IPS-11a (cell line): ENCODE measurements around the gene TRERF1.

Source experiments
- H3K4me3 ChIP-seq: one replicate; pipeline ENCODE4 v1.5.1; 2013; ENCODE audit warnings: low read depth, low read length, control low read depth

The TRERF1 gene

GRCh38 chr6:42278131-42278853 is 173.4 kb downstream of the TRERF1 start:
- H3K4me3 ChIP-seq: no peak overlapping the region

GRCh38 chr6:42276034-42276890 is 175.5 kb downstream of the TRERF1 start:
- H3K4me3 ChIP-seq: no peak overlapping the region

GRCh38 chr6:42275376-42276033 is 176.2 kb downstream of the TRERF1 start:
- H3K4me3 ChIP-seq: no peak overlapping the region

- H3K4me3 ChIP-seq: no peak overlapping the region
Observed at GRCh38 chr6:42274898-42275297, 176.8 kb downstream of the TRERF1 start.

GRCh38 chr6:42271834-42272805 is 179.6 kb downstream of the TRERF1 start:
- no peak overlapping the region for H3K4me3 ChIP-seq

GRCh38 chr6:42269974-42270510 is 181.7 kb downstream of the TRERF1 start:
- H3K4me3 ChIP-seq: no peak overlapping the region

- no peak overlapping the region for H3K4me3 ChIP-seq
Observed at GRCh38 chr6:42269553-42269952, 182.2 kb downstream of the TRERF1 start.

- H3K4me3 ChIP-seq: no peak overlapping the region
Observed at GRCh38 chr6:42268835-42269204, 182.9 kb downstream of the TRERF1 start.

- no peak overlapping the region for H3K4me3 ChIP-seq
Observed at GRCh38 chr6:42268016-42268834, 183.5 kb downstream of the TRERF1 start.

- no peak overlapping the region for H3K4me3 ChIP-seq
Observed at GRCh38 chr6:42266538-42266937, 185.2 kb downstream of the TRERF1 start.

GRCh38 chr6:42264852-42265390 is 186.8 kb downstream of the TRERF1 start:
- no peak overlapping the region for H3K4me3 ChIP-seq

GRCh38 chr6:42264162-42264851 is 187.4 kb downstream of the TRERF1 start:
- H3K4me3 ChIP-seq: no peak overlapping the region

GRCh38 chr6:42263165-42263728 is 188.5 kb downstream of the TRERF1 start:
- no peak overlapping the region for H3K4me3 ChIP-seq

GRCh38 chr6:42260972-42261371 is 190.8 kb downstream of the TRERF1 start:
- H3K4me3 ChIP-seq: no peak overlapping the region

GRCh38 chr6:42260396-42260888 is 191.3 kb downstream of the TRERF1 start:
- H3K4me3 ChIP-seq: no peak overlapping the region

GRCh38 chr6:42259841-42260395 is 191.8 kb downstream of the TRERF1 start:
- no peak overlapping the region for H3K4me3 ChIP-seq

GRCh38 chr6:42259286-42259685 is 192.4 kb downstream of the TRERF1 start:
- H3K4me3 ChIP-seq: no peak overlapping the region

GRCh38 chr6:42257614-42258013 is 194.1 kb downstream of the TRERF1 start:
- no peak overlapping the region for H3K4me3 ChIP-seq
